Liver (tissue), 9 donors: ENCODE results near the gene RNF144A. TPM values are rescaled to one million over a fixed set of nuclear protein-coding genes. Genes with fewer than 3 reads are reported as not detected.
"Not testable (repeated sequence)": the region's sequence is repeated elsewhere in the genome, so short reads cannot be mapped to it uniquely, and the experiment has no call there.

ENCODE experiments used
- DNase-seq: peaks from one replicate; pipeline ENCODE4 v3.0.0-alpha.2; 2017; ENCODE audit warnings: low spot score
- H3K27ac ChIP-seq, 2 donors: one replicate each; pipeline ENCODE4 v1.7.0; 2013; ENCODE audit warnings: inconsistent platforms in 2 of 2, low read length in 2 of 2, control low read depth in 1 of 2, low read depth in 1 of 2, mild to moderate bottlenecking in 1 of 2
- H3K27me3 ChIP-seq, 4 donors: one replicate each; pipeline versions ENCODE4 v1.6.1 to v1.7.0; 2013; ENCODE audit warnings: low read length in 3 of 4, inconsistent platforms in 1 of 4, mild to moderate bottlenecking in 1 of 4, moderate library complexity in 1 of 4; ENCODE audit not compliant: control insufficient read depth in 4 of 4, insufficient read depth in 4 of 4
- H3K36me3 ChIP-seq, 4 donors: one replicate each; pipeline versions ENCODE4 v1.6.1 to v1.7.0; 2013; ENCODE audit warnings: low read length in 3 of 4, mild to moderate bottlenecking in 3 of 4, low read depth in 1 of 4, moderate library complexity in 1 of 4; ENCODE audit not compliant: control insufficient read depth in 4 of 4, insufficient read depth in 3 of 4
- H3K4me1 ChIP-seq, 4 donors: one replicate each; pipeline versions ENCODE4 v1.6.1 to v1.7.0; 2013; ENCODE audit warnings: low read length in 3 of 4, mild to moderate bottlenecking in 3 of 4, moderate library complexity in 1 of 4; ENCODE audit not compliant: control insufficient read depth in 4 of 4, insufficient read depth in 4 of 4
- H3K4me3 ChIP-seq, 3 donors: one replicate each; pipeline versions ENCODE4 v1.6.1 to v1.7.0; 2013; ENCODE audit warnings: low read length in 3 of 3, control low read depth in 1 of 3, low read depth in 1 of 3, mild to moderate bottlenecking in 1 of 3
- H3K9ac ChIP-seq, 2 donors: one replicate each; pipeline ENCODE4 v1.7.0; 2013; ENCODE audit warnings: low read length in 2 of 2, mild to moderate bottlenecking in 2 of 2, moderate library complexity in 2 of 2, control low read depth in 1 of 2, low read depth in 1 of 2
- H3K9me3 ChIP-seq, 4 donors: one replicate each; pipeline versions ENCODE4 v1.6.1 to v1.7.0; 2013; ENCODE audit warnings: low read length in 3 of 4; ENCODE audit not compliant: control insufficient read depth in 4 of 4
- ATF3 ChIP-seq: IDR thresholded peaks from 2 replicates; pipeline ENCODE4 v1.6.1; 2016; ENCODE audit warnings: antibody characterized with exemption
- EGR1 ChIP-seq, 2 donors: IDR thresholded peaks; 2 replicates each; pipeline ENCODE4 v1.6.1; 2016 to 2018; ENCODE audit warnings: antibody characterized with exemption in 2 of 2, low read depth in 2 of 2
- FOXA1 ChIP-seq: IDR thresholded peaks from 2 replicates; pipeline ENCODE4 v1.6.1; 2016; ENCODE audit warnings: antibody characterized with exemption
- FOXA2 ChIP-seq: IDR thresholded peaks from 2 replicates; pipeline ENCODE4 v1.6.1; 2016; ENCODE audit warnings: antibody characterized with exemption
- GABPA ChIP-seq, 2 donors: IDR thresholded peaks in 1 of 2; conservative IDR thresholded peaks in 1 of 2; 2 replicates each; pipeline ENCODE4 v1.6.1; 2016; ENCODE audit warnings: antibody characterized with exemption in 2 of 2, mild to moderate bottlenecking in 1 of 2, moderate library complexity in 1 of 2
- HNF4G ChIP-seq: IDR thresholded peaks from 2 replicates; pipeline ENCODE4 v1.6.1; 2016; ENCODE audit warnings: antibody characterized with exemption
- JUND ChIP-seq, 2 donors: IDR thresholded peaks; 2 replicates each; pipeline ENCODE4 v1.6.1; 2016; ENCODE audit warnings: antibody characterized with exemption in 2 of 2
- NR2F2 ChIP-seq: IDR thresholded peaks from 2 replicates; pipeline ENCODE4 v1.6.1; 2016; ENCODE audit warnings: antibody characterized with exemption
- RAD21 ChIP-seq, 2 donors: IDR thresholded peaks; 2 replicates each; pipeline ENCODE4 v1.6.1; 2016; ENCODE audit warnings: antibody characterized with exemption in 2 of 2, mild to moderate bottlenecking in 2 of 2
- REST ChIP-seq: IDR thresholded peaks from 2 replicates; pipeline ENCODE4 v1.6.1; 2016; ENCODE audit warnings: antibody characterized with exemption, mild to moderate bottlenecking
- RXRA ChIP-seq, 2 donors: IDR thresholded peaks; 2 replicates each; pipeline ENCODE4 v1.6.1; 2017 to 2018; ENCODE audit warnings: antibody characterized with exemption in 2 of 2, mild to moderate bottlenecking in 1 of 2
- TAF1 ChIP-seq: conservative IDR thresholded peaks from 2 replicates; pipeline ENCODE4 v1.6.1; 2016; ENCODE audit warnings: antibody characterized with exemption, mild to moderate bottlenecking
- YY1 ChIP-seq: IDR thresholded peaks from 2 replicates; pipeline ENCODE4 v1.6.1; 2016; ENCODE audit warnings: antibody characterized with exemption, mild to moderate bottlenecking
- ZBTB33 ChIP-seq: IDR thresholded peaks from 2 replicates; pipeline ENCODE4 v1.6.1; 2016; ENCODE audit warnings: antibody characterized with exemption
- WGBS: extraction: QIAGEN DNeasy Blood & Tissue Kit; methylation state at CpG from one replicate; pipeline ENCODE4 v1.1.7; 2013; 5-methylcytosine and 5-hydroxymethylcytosine counted together
- polyA plus RNA-seq, 2 donors: library from polyadenylated mRNA; stranded (reverse) in 1 of 2; unstranded in 1 of 2; fragments of 200-250 nt in 1 of 2; fragments of >200 nt in 1 of 2; fragmentation: Nextera tagmentation in 1 of 2; extraction: Ambion mirVana in 1 of 2; gene quantifications; one replicate each; pipeline versions ENCODE4 v1.2.1 to v1.2.3, GENCODE V29; 2013 to 2015
- total RNA-seq, 2 donors: library from RNA; depleted of rRNA; stranded (reverse); fragments of >200 nt; gene quantifications; one replicate each; pipeline ENCODE4 v1.2.3, GENCODE V29; 2014
- TF ChIP-seq, protein P1 (sequence below): IDR thresholded peaks from 2 replicates; pipeline ENCODE4 v1.6.1; 2016; ENCODE audit warnings: antibody characterized with exemption
- donor health status: healthy.
- donor health status: healthy.
- donor health status: healthy.
- donor health status: healthy.
- donor health status: healthy.

Gene RNF144A
- total and polyA plus RNA-seq, 4 donors, result 1.0 to 10.4 (median 2.3) TPM

GRCh38 chr2:6934345-6934744 lies 17.1 kb downstream of the RNF144A start:
- no peaks in the 10 kb centered on the region for H3K9me3 ChIP-seq
- no peak overlapping the region for H3K4me3 ChIP-seq
- no peaks in the 10 kb centered on the region for H3K36me3 ChIP-seq
- H3K9ac ChIP-seq, result no peak overlapping the region
- H3K27ac ChIP-seq, result no peak overlapping the region
- TF ChIP-seq JUND (IDR thresholded peaks at IDR 0.05), result no peak
- TF ChIP-seq EGR1 (IDR thresholded peaks at IDR 0.05; ENCODE audit: low read depth in 2 of 2), result no peak
- TF ChIP-seq, protein P1, sequence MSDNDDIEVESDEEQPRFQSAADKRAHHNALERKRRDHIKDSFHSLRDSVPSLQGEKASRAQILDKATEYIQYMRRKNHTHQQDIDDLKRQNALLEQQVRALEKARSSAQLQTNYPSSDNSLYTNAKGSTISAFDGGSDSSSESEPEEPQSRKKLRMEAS, result no peak
- no peaks in the 10 kb centered on the region for H3K27me3 ChIP-seq
- WGBS, result 86% methylated on average over 1 of the region's 1 CpG
- no peaks in the 10 kb centered on the region for H3K4me1 ChIP-seq
- DNase-seq, result no peak

- TF ChIP-seq RAD21 (IDR thresholded peaks at IDR 0.05) (no peak), TAF1 (no peak), RXRA (IDR thresholded peaks at IDR 0.05) (no peak), JUND (IDR thresholded peaks at IDR 0.05) (no peak), HNF4G (no peak), FOXA1 (no peak), EGR1 (IDR thresholded peaks at IDR 0.05; ENCODE audit: low read depth in 2 of 2) (no peak), FOXA2 (no peak), ZBTB33 (no peak)
- Histone ChIP-seq H3K9me3 (no peaks in the 10 kb centered on the region), H3K9ac (no peak overlapping the region), H3K4me3 (no peak overlapping the region), H3K27ac (no peak overlapping the region), H3K36me3 (no peaks in the 10 kb centered on the region), H3K27me3 (no peaks in the 10 kb centered on the region), H3K4me1 (no peaks in the 10 kb centered on the region)
- DNase-seq, result peak; percentile 17
- WGBS, result 87% methylated on average over 11 of the region's 11 CpGs
Measured at GRCh38 chr2:6934758-6935651, 17.8 kb downstream of the RNF144A start.

GRCh38 chr2:6935652-6936020 lies 18.4 kb downstream of the RNF144A start:
- H3K27me3 ChIP-seq, H3K36me3 ChIP-seq, H3K4me1 ChIP-seq, H3K9ac ChIP-seq, H3K4me3 ChIP-seq, DNase-seq, H3K27ac ChIP-seq, H3K9me3 ChIP-seq: not testable (repeated sequence)
- 89% methylated on average over 4 of the region's 4 CpGs for WGBS

GRCh38 chr2:6937157-6937556 lies 19.9 kb downstream of the RNF144A start:
- DNase-seq, result no peak
- no peak overlapping the region for H3K9ac ChIP-seq
- H3K36me3 ChIP-seq, result no peaks in the 10 kb centered on the region
- no peak overlapping the region for H3K4me3 ChIP-seq
- H3K27ac ChIP-seq, result no peak overlapping the region
- H3K9me3 ChIP-seq, result no peaks in the 10 kb centered on the region
- H3K4me1 ChIP-seq, result no peaks in the 10 kb centered on the region
- no peaks in the 10 kb centered on the region for H3K27me3 ChIP-seq
- 97% methylated on average over 2 of the region's 2 CpGs for WGBS
- TF ChIP-seq ATF3, result no peak
- TF ChIP-seq RAD21 (IDR thresholded peaks at IDR 0.05), result no peak
- no peak for TF ChIP-seq REST
- no peak for TF ChIP-seq ZBTB33
- no peak for TF ChIP-seq TAF1
- no peak for TF ChIP-seq NR2F2
- no peak for TF ChIP-seq YY1
- no peak for TF ChIP-seq GABPA (IDR thresholded peaks at IDR 0.05 in 1 of 2, conservative IDR thresholded peaks at IDR 0.05 in 1 of 2)
